IMR-90 (cell line): Measurements from ENCODE around the gene ANKUB1. TPM values are rescaled to one million over a fixed set of nuclear protein-coding genes. Genes with fewer than 3 reads are reported as not detected.

Experiments used
- ATAC-seq: fragments of 200-7000 bp; cut with Tn5 transposase; 2 replicates; pipeline ENCODE4 v1.9.1; 2020; ENCODE audit warnings: low read depth, mild to moderate bottlenecking, moderate library complexity
- BruUV-seq: library from RNA; stranded (reverse); fragments of 400-500 nt; replicated peaks from 2 replicates; lab custom pipeline; 2021; lab: Mats Ljungman, UMichigan
- CTCF ChIA-PET: fragments of 300-600 bp; formaldehyde crosslinking; extraction: SDS; loops from one replicate; lab custom pipeline; 2021; ENCODE audit warnings: antibody characterized with exemption; lab: Yijun Ruan, JAX
- POLR2A ChIA-PET: fragments of 300-600 bp; sonication (Branson Sonifier 250); formaldehyde crosslinking; loops from one replicate; lab custom pipeline; 2022; ENCODE audit warnings: antibody characterized with exemption; ENCODE audit not compliant: unreplicated experiment; lab: Charles Lee
- DNase-seq: peaks from one replicate; pipeline ENCODE4 v3.0.0; 2013
- H2AFZ ChIP-seq: replicated peaks from 2 replicates; pipeline ENCODE3; 2013; ENCODE audit warnings: low read length, mild to moderate bottlenecking; ENCODE audit not compliant: poor library complexity
- H2AK5ac ChIP-seq: 2 replicates; pipeline ENCODE4 v1.6.1; 2013; ENCODE audit warnings: low read depth, low read length, inconsistent platforms
- H2AK9ac ChIP-seq: replicated peaks from 2 replicates; pipeline ENCODE3; 2013; ENCODE audit warnings: mild to moderate bottlenecking, low read depth, low read length, moderate library complexity; ENCODE audit not compliant: poor library complexity
- H2BK120ac ChIP-seq: 2 replicates; pipeline ENCODE4 v1.6.1; 2013; ENCODE audit warnings: low read depth, low read length, inconsistent platforms
- H2BK15ac ChIP-seq: 3 replicates; pipeline ENCODE4 v1.6.1; 2013; ENCODE audit warnings: low read depth, low read length, inconsistent platforms
- H2BK20ac ChIP-seq: 2 replicates; pipeline ENCODE4 v1.6.1; 2013; ENCODE audit warnings: low read depth, mild to moderate bottlenecking, inconsistent platforms, low read length, moderate library complexity
- H2BK5ac ChIP-seq: 2 replicates; pipeline ENCODE4 v1.6.1; 2013; ENCODE audit warnings: mild to moderate bottlenecking, low read depth, low read length, inconsistent platforms; ENCODE audit not compliant: poor library complexity, severe bottlenecking
- H3K14ac ChIP-seq: replicated peaks from 2 replicates; pipeline ENCODE4 v1.6.1; 2013; ENCODE audit warnings: low read depth, low read length, inconsistent platforms
- H3K18ac ChIP-seq: 2 replicates; pipeline ENCODE4 v1.6.1; 2013; ENCODE audit warnings: low read depth, low read length, control low read depth
- H3K23ac ChIP-seq: 2 replicates; pipeline ENCODE4 v1.6.1; 2013; ENCODE audit warnings: low read depth, low read length, inconsistent platforms
- H3K27ac ChIP-seq: 2 replicates; pipeline ENCODE4 v1.5.1; 2013; ENCODE audit warnings: mild to moderate bottlenecking, control low read depth, low read length; ENCODE audit not compliant: insufficient read depth
- H3K27me3 ChIP-seq: 2 replicates; pipeline ENCODE4 v1.6.1; 2013; ENCODE audit warnings: low read length; ENCODE audit not compliant: control insufficient read depth, insufficient read depth
- H3K36me3 ChIP-seq: 2 replicates; pipeline ENCODE4 v1.6.1; 2013; ENCODE audit warnings: low read length, mixed read lengths; ENCODE audit not compliant: control insufficient read depth, insufficient read depth
- H3K4ac ChIP-seq: 2 replicates; pipeline ENCODE4 v1.6.1; 2013; ENCODE audit warnings: low read depth, low read length, inconsistent platforms
- H3K4me1 ChIP-seq: 2 replicates; pipeline ENCODE4 v1.6.1; 2013; ENCODE audit warnings: low read length, mixed read lengths; ENCODE audit not compliant: control insufficient read depth, insufficient read depth
- H3K4me2 ChIP-seq: 2 replicates; pipeline ENCODE4 v1.6.1; 2013; ENCODE audit warnings: low read depth, mild to moderate bottlenecking, control low read depth, low read length, moderate library complexity
- H3K4me3 ChIP-seq: 2 replicates; pipeline ENCODE4 v1.5.1; 2013; ENCODE audit warnings: low read depth, mild to moderate bottlenecking, control low read depth, low read length, moderate library complexity; ENCODE audit not compliant: insufficient read depth
- H3K56ac ChIP-seq: 2 replicates; pipeline ENCODE4 v1.6.1; 2013; ENCODE audit warnings: low read length, inconsistent platforms; ENCODE audit not compliant: insufficient read depth; ENCODE audit errors: extremely low read depth
- H3K79me1 ChIP-seq, 2 experiments: 2 replicates each; pipeline ENCODE4 v1.6.1; 2013; ENCODE audit warnings: low read length in 2 of 2, inconsistent platforms in 1 of 2, low read depth in 1 of 2
- H3K9ac ChIP-seq: 2 replicates; pipeline ENCODE4 v1.6.1; 2013; ENCODE audit warnings: low read depth, low read length, control low read depth
- H3K9me1 ChIP-seq: 2 replicates; pipeline ENCODE4 v1.6.1; 2013; ENCODE audit warnings: low read length, inconsistent platforms; ENCODE audit not compliant: insufficient read depth
- H3K9me3 ChIP-seq: 2 replicates; pipeline ENCODE4 v1.6.1; 2013; ENCODE audit warnings: low read length; ENCODE audit not compliant: control insufficient read depth, insufficient read depth
- H4K20me1 ChIP-seq: 2 replicates; pipeline ENCODE4 v1.6.1; 2013; ENCODE audit warnings: low read length, inconsistent platforms; ENCODE audit not compliant: insufficient read depth
- H4K5ac ChIP-seq: 2 replicates; pipeline ENCODE4 v1.6.1; 2013; ENCODE audit warnings: mild to moderate bottlenecking, low read depth, low read length, control low read depth
- H4K8ac ChIP-seq, 2 experiments: 2 replicates each; pipeline ENCODE4 v1.6.1; 2013; ENCODE audit warnings: low read depth in 2 of 2, low read length in 2 of 2, control low read depth in 1 of 2, inconsistent platforms in 1 of 2
- H4K91ac ChIP-seq: 2 replicates; pipeline ENCODE4 v1.6.1; 2013; ENCODE audit warnings: low read depth, low read length, inconsistent platforms; ENCODE audit not compliant: insufficient read depth
- CEBPB ChIP-seq: IDR thresholded peaks from 2 replicates; pipeline ENCODE4 v1.6.1; 2012; ENCODE audit warnings: low read depth, low read length, improper control_type of control experiment
- CHD1 ChIP-seq: IDR thresholded peaks from 2 replicates; pipeline ENCODE4 v1.6.1; 2012; ENCODE audit warnings: low read depth, low read length, improper control_type of control experiment
- MXI1 ChIP-seq: IDR thresholded peaks from 2 replicates; pipeline ENCODE4 v1.6.1; 2012; ENCODE audit warnings: low read depth, mild to moderate bottlenecking, low read length, moderate library complexity, borderline replicate concordance
- RAD21 ChIP-seq: IDR thresholded peaks from 2 replicates; pipeline ENCODE4 v1.6.1; 2012; ENCODE audit warnings: low read length, improper control_type of control experiment
- RCOR1 ChIP-seq: IDR thresholded peaks from 2 replicates; pipeline ENCODE4 v1.6.1; 2012; ENCODE audit warnings: mild to moderate bottlenecking, low read length, improper control_type of control experiment; ENCODE audit not compliant: insufficient replicate concordance
- dilution Hi-C: fragments of 300-500 bp; cut with HindIII; formaldehyde crosslinking; loops from one replicate; pipeline ENCODE4 v1.14.3; 2018; ENCODE audit warnings: low sequenced_read_pairs; ENCODE audit not compliant: unreplicated experiment
- in situ Hi-C: fragments of 300-500 bp; cut with MboI; formaldehyde crosslinking; loops from 3 replicates; pipeline ENCODE4 v1.14.3; 2019; ENCODE audit warnings: low sequenced_read_pairs, inconsistent platforms, mixed read lengths
- intact Hi-C: fragments of 100-400 bp; cut with micrococcal nuclease; formaldehyde crosslinking; loops from 2 replicates; pipeline ENCODE4 v1.10.0; 2022
- polyA plus RNA-seq, 3 experiments: library from polyadenylated mRNA; depleted of rRNA; stranded (reverse); fragments of >200 nt; gene quantifications; 2 replicates each; pipeline ENCODE4 v1.2.3, GENCODE V29; 2012; ENCODE audit warnings: low replicate concordance in 1 of 3
- total RNA-seq: library from RNA; depleted of rRNA; stranded (reverse); fragments of >200 nt; gene quantifications from 2 replicates; pipeline ENCODE4 v1.2.3, GENCODE V29; 2012

The ANKUB1 gene
- total and polyA plus RNA-seq, 2 of the 4 experiments (the other 2 are of a cell fraction) = not detected

GRCh38 chr3:149753717-149754116 is 38.6 kb downstream of the ANKUB1 start:
- no peak for ATAC-seq
- no peak for DNase-seq
- Histone ChIP-seq H3K27me3 (peaks cover 5% of the 10 kb centered on the region), H3K9me1 (0 out of 2 replicates have a peak, but pooled peaks cover 3% of the 10 kb centered on the region), H3K4me3 (no peak overlapping the region), H2BK5ac (no peak overlapping the region), H4K91ac (no peak overlapping the region), H2AFZ (no peak overlapping the region), H3K9ac (no peak overlapping the region), H3K18ac (no peak overlapping the region), H2AK5ac (no peak overlapping the region), H3K23ac (no peak overlapping the region), H4K5ac (no peak overlapping the region), H3K56ac (no peak overlapping the region), H2BK15ac (no peak overlapping the region), H3K36me3 (no peaks in the 10 kb centered on the region), H3K4me1 (0 out of 2 replicates have a peak, but pooled peaks cover 2% of the 10 kb centered on the region), H2BK120ac (no peak overlapping the region), H2AK9ac (no peak overlapping the region), H4K8ac (no peak overlapping the region), H4K20me1 (no peaks in the 10 kb centered on the region), H3K4me2 (no peak overlapping the region), H2BK20ac (no peak overlapping the region), H3K14ac (no peak overlapping the region), H3K79me1 (peaks cover 8 to 23% of the 10 kb centered on the region in 2 experiments), H3K27ac (no peak overlapping the region), H3K9me3 (no peaks in the 10 kb centered on the region), H3K4ac (no peak overlapping the region)
- ChIA-PET POLR2A (interaction anchor here (0.6 kb wide), 1 partner anchor 64 kb away, joined by 4 read pairs; no protein-coding TSS in a partner anchor), CTCF (no interaction called here)
- no peak for TF ChIP-seq RAD21
- no peak for TF ChIP-seq MXI1
- TF ChIP-seq CEBPB = 0 out of 2 replicates have a peak, but pooled peaks have one; percentile 13
- no peak for TF ChIP-seq RCOR1
- no peak for TF ChIP-seq CHD1
- intact Hi-C loops (no loop called here), dilution Hi-C loops (no loop called here), in situ Hi-C loops (no loop called here)
- no TSS peak for BruUV-seq
